ENCODE data around the gene ACOT12.

- TF ChIP-seq CTCF (IDR thresholded peaks at IDR 0.05) (no peak), POLR2A (IDR thresholded peaks at IDR 0.05) (no peak)
These were observed 1.3 kb upstream of the ACOT12 start for GRCh38 chr5:81395262-81395661.
